Natural killer cell (primary cell): ENCODE data around the gene RSU1. TPM values are rescaled to one million over a fixed set of nuclear protein-coding genes. Genes with fewer than 3 reads are reported as not detected.

Experiments used
- ATAC-seq, 3 donors: fragments of 150-1000 bp in 2 of 3; fragments of 200-7000 bp in 1 of 3; cut with Tn5 transposase; 1 replicate in 1 of 3; 2 replicates in 2 of 3; pipeline ENCODE4 v1.10.0; 2021; ENCODE audit warnings: mild to moderate bottlenecking in 2 of 3, moderate library complexity in 2 of 3
- DNase-seq, 2 donors: peaks; one replicate each; pipeline versions ENCODE4 v3.0.0 to v3.0.0-alpha.2; 2013 to 2021; ENCODE audit warnings: mixed read lengths in 1 of 2
- H3K27ac ChIP-seq: one replicate; pipeline ENCODE4 v1.5.1; 2013; ENCODE audit warnings: mild to moderate bottlenecking, low read length
- H3K27me3 ChIP-seq: one replicate; pipeline ENCODE4 v1.6.1; 2013; ENCODE audit warnings: low read length; ENCODE audit not compliant: control insufficient read depth, insufficient read depth
- H3K36me3 ChIP-seq: one replicate; pipeline ENCODE4 v1.6.1; 2013; ENCODE audit warnings: low read length; ENCODE audit not compliant: control insufficient read depth, insufficient read depth
- H3K4me1 ChIP-seq: one replicate; pipeline ENCODE4 v1.6.1; 2013; ENCODE audit warnings: low read length; ENCODE audit not compliant: control insufficient read depth, insufficient read depth
- H3K4me3 ChIP-seq: one replicate; pipeline ENCODE4 v1.5.1; 2013; ENCODE audit warnings: low read length
- H3K9me3 ChIP-seq: one replicate; pipeline ENCODE4 v1.6.1; 2013; ENCODE audit warnings: low read length; ENCODE audit not compliant: control insufficient read depth, insufficient read depth
- H3K27ac Mint-ChIP-seq, 2 donors: one replicate each; pipeline ENCODE4 v1.8.0; 2022; ENCODE audit warnings: mild to moderate bottlenecking in 2 of 2, mixed read lengths in 2 of 2, moderate library complexity in 1 of 2
- H3K27me3 Mint-ChIP-seq, 2 donors: one replicate each; pipeline ENCODE4 v1.8.0; 2022; ENCODE audit warnings: low read depth in 2 of 2, mixed read lengths in 2 of 2
- H3K36me3 Mint-ChIP-seq: one replicate; pipeline ENCODE4 v1.8.0; 2022; ENCODE audit warnings: mixed read lengths
- H3K4me1 Mint-ChIP-seq, 2 donors: one replicate each; pipeline ENCODE4 v1.8.0; 2022; ENCODE audit warnings: mixed read lengths in 2 of 2
- H3K4me3 Mint-ChIP-seq: one replicate; pipeline ENCODE4 v1.8.0; 2022; ENCODE audit warnings: mild to moderate bottlenecking, moderate library complexity, mixed read lengths
- H3K9me3 Mint-ChIP-seq, 2 donors: one replicate each; pipeline ENCODE4 v1.8.0; 2022; ENCODE audit warnings: mixed read lengths in 2 of 2
- WGBS: methylation state at CpG from one replicate; pipeline ENCODE4 v1.1.7; 2013; ENCODE audit warnings: missing lambda C conversion rate; ENCODE audit not compliant: insufficient coverage; 5-methylcytosine and 5-hydroxymethylcytosine counted together
- intact Hi-C: fragments of 100-400 bp; cut with micrococcal nuclease; formaldehyde crosslinking; loops from one replicate; pipeline ENCODE4 v1.14.2; 2022
- total RNA-seq, 4 donors: library from RNA; stranded (reverse); fragments of 120-200 nt in 1 of 4; gene quantifications; one replicate each; pipeline versions ENCODE4 v1.2.3 to v1.2.4, GENCODE V29; 2013 to 2022
- TF ChIP-seq, protein P1 (sequence below): fragments of 200-600 bp; IDR thresholded peaks from one replicate; pipeline ENCODE4 v1.8.0; 2022; ENCODE audit warnings: antibody characterized with exemption

Gene RSU1
- total RNA-seq, 3 donors from 2014 or later (not counting 1 experiment from before 2014, with no cell fraction given): 75.0 to 85.3 (median 80.0) TPM

DNA sequence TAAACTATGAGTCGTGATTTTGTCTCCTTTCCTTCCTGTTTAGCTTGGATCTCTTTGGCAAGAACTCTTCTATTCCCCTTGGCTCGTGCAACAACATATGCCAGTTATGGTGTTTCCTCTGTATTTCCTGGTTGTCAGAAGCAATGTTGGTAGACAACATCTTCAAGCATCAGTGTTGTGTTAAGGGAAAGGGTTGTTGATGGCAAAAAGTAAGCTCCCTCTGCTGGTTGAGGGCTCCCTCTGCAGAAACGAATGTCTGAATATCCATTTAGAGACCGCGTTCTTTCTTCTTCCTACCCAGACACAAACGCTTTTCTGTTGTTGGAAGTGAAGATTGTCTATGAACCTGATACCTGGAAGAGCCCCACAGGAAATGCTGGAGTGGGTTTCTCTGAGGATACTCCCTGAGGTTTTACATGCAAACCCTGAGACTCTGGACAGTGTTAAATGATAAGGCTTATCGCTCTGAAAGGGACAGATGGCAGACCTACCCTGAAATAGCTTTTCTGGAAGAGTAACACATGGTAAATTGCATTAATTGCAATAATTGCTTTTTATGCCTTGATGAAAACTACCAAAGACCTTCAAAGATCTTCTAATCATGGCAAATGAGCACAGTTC, 272.0 kb downstream of the RSU1 start:
- H3K4me1 ChIP-seq: no peaks in the 10 kb centered on the region
- no peaks in the 10 kb centered on the region for H3K9me3 ChIP-seq
- whole genome bisulfite sequencing: 46% methylated on average over 4 of the region's 7 CpGs
- Mint-ChIP-seq H3K27me3 (peaks cover 12 to 49% of the 10 kb centered on the region in 2 donors), H3K4me1 (peaks cover 0 to 6% of the 10 kb centered on the region in 2 donors), H3K27ac (no peak overlapping the region), H3K9me3 (no peaks in the 10 kb centered on the region), H3K36me3 (no peaks in the 10 kb centered on the region), H3K4me3 (no peak overlapping the region)
- intact Hi-C loops: loop anchor here (1.0 kb wide), 1 partner anchor 643 kb away; no protein-coding TSS in a partner anchor
- H3K4me3 ChIP-seq: no peak overlapping the region
- ATAC-seq (peak in 1 of 3 donors; percentile 54), DNase-seq (peak in 1 of 2 donors; percentile 37)
- H3K27me3 ChIP-seq: no peaks in the 10 kb centered on the region
- H3K27ac ChIP-seq: no peak overlapping the region
- no peaks in the 10 kb centered on the region for H3K36me3 ChIP-seq
- TF ChIP-seq, protein P1, sequence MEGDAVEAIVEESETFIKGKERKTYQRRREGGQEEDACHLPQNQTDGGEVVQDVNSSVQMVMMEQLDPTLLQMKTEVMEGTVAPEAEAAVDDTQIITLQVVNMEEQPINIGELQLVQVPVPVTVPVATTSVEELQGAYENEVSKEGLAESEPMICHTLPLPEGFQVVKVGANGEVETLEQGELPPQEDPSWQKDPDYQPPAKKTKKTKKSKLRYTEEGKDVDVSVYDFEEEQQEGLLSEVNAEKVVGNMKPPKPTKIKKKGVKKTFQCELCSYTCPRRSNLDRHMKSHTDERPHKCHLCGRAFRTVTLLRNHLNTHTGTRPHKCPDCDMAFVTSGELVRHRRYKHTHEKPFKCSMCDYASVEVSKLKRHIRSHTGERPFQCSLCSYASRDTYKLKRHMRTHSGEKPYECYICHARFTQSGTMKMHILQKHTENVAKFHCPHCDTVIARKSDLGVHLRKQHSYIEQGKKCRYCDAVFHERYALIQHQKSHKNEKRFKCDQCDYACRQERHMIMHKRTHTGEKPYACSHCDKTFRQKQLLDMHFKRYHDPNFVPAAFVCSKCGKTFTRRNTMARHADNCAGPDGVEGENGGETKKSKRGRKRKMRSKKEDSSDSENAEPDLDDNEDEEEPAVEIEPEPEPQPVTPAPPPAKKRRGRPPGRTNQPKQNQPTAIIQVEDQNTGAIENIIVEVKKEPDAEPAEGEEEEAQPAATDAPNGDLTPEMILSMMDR: peak; percentile 22

DNA sequence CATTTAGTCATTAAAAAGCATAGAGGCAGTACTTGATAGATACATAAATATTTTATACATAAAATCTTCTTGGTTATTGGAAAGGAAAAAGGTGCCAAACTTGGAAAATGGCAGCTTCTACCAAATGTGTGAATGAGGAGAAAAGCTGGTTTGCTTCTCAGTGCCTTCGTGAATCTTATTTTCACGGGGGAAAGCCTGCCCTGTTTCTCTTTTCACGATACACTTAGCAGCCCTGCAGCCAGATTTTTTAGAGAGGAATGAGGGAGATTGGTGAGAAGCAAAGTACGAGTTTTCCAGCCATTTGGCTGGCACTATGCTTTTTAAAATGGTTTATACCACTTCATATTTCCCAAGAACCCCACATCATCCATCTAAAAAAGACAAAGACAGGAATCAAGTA, 272.6 kb downstream of the RSU1 start:
- Mint-ChIP-seq H3K4me1 (peaks cover 0 to 6% of the 10 kb centered on the region in 2 donors), H3K36me3 (no peaks in the 10 kb centered on the region), H3K27ac (no peak overlapping the region), H3K4me3 (no peak overlapping the region), H3K9me3 (no peaks in the 10 kb centered on the region), H3K27me3 (peaks cover 17 to 54% of the 10 kb centered on the region in 2 donors)
- Histone ChIP-seq H3K27ac (no peak overlapping the region), H3K9me3 (no peaks in the 10 kb centered on the region), H3K36me3 (no peaks in the 10 kb centered on the region), H3K27me3 (no peaks in the 10 kb centered on the region), H3K4me1 (no peaks in the 10 kb centered on the region), H3K4me3 (no peak overlapping the region)
- intact Hi-C loops: no loop called here
- TF ChIP-seq, protein P1: no peak
- no peak for DNase-seq
- no peak for ATAC-seq
- 95% methylated on average over 3 of the region's 4 CpGs for WGBS

GRCh38 chr10:16544099-16544498, 273.1 kb downstream of the RSU1 start:
- H3K27me3 ChIP-seq: no peaks in the 10 kb centered on the region
- 80% methylated on average over 1 of the region's 3 CpGs for WGBS
- no peaks in the 10 kb centered on the region for H3K36me3 ChIP-seq
- Mint-ChIP-seq H3K27me3 (peaks cover 19 to 53% of the 10 kb centered on the region in 2 donors), H3K27ac (no peak overlapping the region), H3K4me3 (no peak overlapping the region), H3K9me3 (no peaks in the 10 kb centered on the region), H3K4me1 (peaks cover 0 to 6% of the 10 kb centered on the region in 2 donors), H3K36me3 (no peaks in the 10 kb centered on the region)
- no peak overlapping the region for H3K27ac ChIP-seq
- H3K9me3 ChIP-seq: no peaks in the 10 kb centered on the region
- ATAC-seq: no peak
- H3K4me3 ChIP-seq: no peak overlapping the region
- intact Hi-C loops: no loop called here
- no peak for DNase-seq
- H3K4me1 ChIP-seq: no peaks in the 10 kb centered on the region
- TF ChIP-seq, protein P1: no peak
